Cardiac septum (tissue), 1 donor: ENCODE results near the gene PRKAA1. TPM values are rescaled to one million over a fixed set of nuclear protein-coding genes. Genes with fewer than 3 reads are reported as not detected.
A peak's percentile ranks its signal among the peaks of the same experiment; 100 is the strongest.
"Not testable (repeated sequence)": the region's sequence is repeated elsewhere in the genome, so short reads cannot be mapped to it uniquely, and the experiment has no call there.

ENCODE experiments used
- DNase-seq: peaks from one replicate; pipeline ENCODE4 v3.0.0-alpha.2; 2020; ENCODE audit warnings: low spot score
- intact Hi-C: fragments of 100-400 bp; cut with DNase I; formaldehyde crosslinking; loops from one replicate; pipeline ENCODE4 v1.14.0; 2022
- total RNA-seq: library from RNA; stranded (reverse); fragmentation: NEBNext Ultra II Directional; extraction: Animal tissue kit (Norgen Biotek cat#: 25700); gene quantifications from one replicate; pipeline ENCODE4 v1.2.1, GENCODE V29; 2021
- donor health status: DM: no; HTN: no; CAD: no.

The PRKAA1 gene
- total RNA-seq, 1 donor from 2014 or later = 50.5 TPM

DNA sequence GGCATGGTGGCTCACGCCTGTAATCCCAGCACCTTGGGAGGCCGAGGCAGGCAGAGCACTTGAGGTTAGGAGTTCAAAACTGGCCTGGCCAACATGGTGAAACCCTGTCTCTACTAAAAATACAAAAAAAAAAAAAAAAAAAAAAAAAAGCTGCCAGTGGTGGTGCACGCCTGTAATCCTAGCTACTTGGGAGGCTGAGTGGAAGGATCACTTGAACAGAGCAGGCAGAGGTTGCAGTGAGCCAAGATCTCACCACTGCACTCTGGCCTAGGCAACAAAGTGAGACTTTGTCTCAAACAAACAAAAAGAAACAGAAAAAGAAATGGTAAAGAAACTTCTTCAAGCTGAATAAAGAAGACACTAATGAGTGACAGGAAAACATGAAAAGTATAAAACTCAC lies 11.5 kb downstream of the PRKAA1 start:
- DNase-seq, intact Hi-C loops: not testable (repeated sequence)

DNA sequence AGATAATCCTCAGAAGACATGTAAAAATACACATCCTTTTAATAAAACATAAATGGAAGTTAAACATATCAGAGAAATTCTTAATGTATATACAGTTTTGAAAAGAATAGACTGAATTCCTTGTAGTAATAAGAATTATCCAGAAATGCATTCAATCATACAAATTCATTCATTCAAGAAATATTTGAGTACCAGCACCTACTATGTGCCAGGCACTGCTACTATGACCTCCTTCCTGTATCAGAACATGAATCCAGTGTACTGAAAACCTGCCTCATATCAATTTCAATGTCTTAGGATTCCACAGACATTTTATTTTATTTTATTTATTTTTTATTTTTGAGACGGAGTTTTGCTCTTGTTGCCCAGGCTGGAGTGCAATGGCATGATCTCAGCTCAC lies 13.3 kb downstream of the PRKAA1 start:
- intact Hi-C loops = no loop called here
- DNase-seq = no peak

DNA sequence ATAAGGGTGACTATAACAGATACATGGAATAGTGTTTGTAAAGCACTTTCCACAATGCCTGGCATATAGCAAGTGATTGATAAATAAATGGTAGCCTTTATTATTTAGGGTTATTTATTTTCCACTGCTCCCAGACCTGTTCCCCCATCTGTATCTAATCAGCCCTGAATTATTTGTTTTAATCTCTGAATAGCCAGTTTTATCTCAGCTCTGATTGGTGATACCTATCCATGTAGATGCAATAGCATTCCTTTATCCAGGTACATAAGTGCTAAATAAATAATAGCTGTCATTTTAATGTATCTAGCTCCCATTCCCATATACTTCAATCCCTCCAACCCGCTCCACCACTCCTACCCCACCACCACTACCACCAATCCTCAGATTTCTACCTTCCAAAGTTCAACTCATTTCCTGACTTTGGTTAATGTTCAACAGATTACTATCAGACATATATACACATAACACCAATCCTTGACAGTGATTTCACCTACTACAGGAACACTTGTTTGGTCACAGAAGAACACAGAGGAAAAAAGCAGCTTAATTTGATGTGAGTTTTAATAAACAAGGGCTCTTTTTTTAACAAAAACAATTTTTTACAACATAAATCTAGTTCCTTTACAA lies 14.0 kb downstream of the PRKAA1 start:
- no peak for DNase-seq
- intact Hi-C loops = no loop called here

DNA sequence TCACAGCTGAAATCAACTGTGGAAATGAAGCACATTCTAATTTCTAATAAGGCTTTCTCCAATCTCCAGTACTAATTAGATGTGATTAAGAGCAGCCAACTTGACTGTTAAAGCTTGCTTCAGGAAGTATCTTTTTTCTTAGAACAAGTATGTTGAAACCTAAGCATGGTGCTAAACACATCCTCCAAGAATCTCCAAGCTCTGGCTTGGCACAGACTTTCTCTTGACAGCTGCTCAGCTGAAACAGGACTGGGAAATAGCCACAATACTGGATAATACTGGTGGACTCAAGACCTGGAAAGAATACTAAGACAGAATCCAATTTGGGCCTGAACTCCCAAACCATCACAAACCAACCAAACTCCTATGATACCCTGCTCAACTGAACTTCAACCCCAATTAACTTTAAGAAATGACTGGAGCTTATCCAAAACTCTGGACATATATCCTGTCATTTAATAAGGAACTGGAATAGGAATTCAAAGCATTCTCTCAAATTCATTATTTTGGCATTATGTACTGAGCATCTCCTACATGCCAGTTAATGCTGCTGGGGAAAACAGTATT lies 16.2 kb downstream of the PRKAA1 start:
- intact Hi-C loops = no loop called here
- DNase-seq = no peak

DNA sequence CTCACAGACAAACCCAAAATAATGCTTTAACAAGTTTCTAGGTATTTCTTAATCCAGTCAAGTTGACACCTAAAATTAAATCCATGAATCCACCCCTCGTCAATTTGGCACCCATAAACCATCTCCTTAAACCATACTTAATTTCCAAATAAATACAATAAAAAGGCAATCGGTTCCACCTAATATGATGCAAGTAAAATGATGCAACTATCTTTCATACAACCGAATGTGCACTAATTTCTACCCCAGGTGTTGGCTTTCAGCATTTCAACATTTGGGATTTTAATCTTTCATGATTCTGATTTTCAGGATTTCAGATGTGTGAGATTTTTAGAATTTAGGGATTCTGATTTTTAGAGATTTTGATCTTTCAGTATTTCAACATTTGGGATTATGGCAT lies 17.3 kb downstream of the PRKAA1 start:
- intact Hi-C loops = no loop called here

DNA sequence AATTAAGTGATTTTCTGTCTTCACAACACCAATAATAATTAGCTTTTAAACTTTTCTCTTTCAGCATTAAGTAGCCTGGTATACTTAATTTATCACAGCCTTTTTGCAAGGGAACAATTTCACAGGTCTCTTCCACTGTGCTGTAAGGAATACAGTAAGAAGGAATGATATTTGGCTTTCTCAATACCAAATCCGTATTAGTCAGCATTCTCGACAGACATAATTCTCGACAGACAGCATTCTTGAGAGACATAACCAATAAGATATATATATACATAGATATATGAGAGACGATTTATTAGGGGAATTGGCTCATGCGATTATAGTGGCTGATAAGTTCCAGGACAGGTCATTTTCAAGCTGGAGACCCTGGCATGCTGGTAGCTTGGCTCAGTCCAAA lies 18.0 kb downstream of the PRKAA1 start:
- intact Hi-C loops = no loop called here
- no peak for DNase-seq

More for the DNA sequence above, 17.3 kb downstream of the PRKAA1 start:
- DNase-seq = no peak

DNA sequence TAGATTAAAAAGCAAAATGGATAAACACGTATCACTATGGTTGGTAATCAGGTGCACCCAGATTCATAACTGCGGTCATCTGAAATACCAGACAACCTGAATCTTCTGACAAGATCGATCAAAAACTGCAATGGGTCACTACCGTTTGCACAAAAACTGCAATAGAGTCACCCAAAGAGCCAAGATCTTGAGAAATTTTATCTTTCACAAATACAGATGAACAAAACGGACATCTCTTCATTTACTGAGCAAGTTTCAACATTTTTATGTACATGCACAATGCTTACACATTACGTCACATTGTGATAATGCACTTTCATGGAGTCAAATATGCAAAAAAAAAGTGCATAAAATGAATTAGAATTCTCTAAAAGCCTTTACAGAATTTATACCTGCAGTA lies 18.6 kb downstream of the PRKAA1 start:
- DNase-seq = no peak
- intact Hi-C loops = no loop called here

DNA sequence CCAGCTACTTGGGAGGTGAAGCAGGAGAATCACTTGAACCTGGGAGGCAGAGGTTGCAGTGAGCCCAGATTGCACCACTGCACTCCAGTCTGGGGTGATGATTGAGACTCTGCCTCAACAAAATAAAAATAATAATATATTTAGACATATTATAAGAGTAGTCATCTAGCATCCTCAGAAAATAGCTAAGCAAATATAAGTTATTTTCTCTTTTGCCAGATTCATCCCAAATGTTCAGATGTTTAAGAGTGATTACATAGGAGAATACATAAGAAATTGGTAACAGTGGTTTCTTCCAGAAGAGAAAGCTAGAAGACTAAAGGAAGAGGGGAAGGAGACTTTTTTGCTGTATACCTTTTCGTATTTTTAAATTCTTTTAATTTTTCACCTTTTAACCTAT lies 20.0 kb downstream of the PRKAA1 start:
- intact Hi-C loops = no loop called here
- no peak for DNase-seq

DNA sequence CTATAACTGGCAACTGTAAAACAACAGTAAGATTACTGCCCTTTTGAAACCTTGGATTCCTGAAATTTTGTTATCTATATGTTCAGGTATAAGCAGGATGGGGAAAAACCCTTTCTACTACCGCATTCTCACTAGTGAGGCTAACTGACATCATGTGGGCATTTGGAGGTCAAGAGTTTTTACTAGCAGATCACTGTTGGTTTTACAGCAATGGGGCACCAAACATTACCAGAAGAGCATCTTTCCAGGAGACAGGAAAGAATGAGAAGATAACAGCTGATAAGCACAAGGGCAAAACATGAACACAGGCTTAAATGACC lies 21.6 kb downstream of the PRKAA1 start:
- no peak for DNase-seq
- intact Hi-C loops = no loop called here

DNA sequence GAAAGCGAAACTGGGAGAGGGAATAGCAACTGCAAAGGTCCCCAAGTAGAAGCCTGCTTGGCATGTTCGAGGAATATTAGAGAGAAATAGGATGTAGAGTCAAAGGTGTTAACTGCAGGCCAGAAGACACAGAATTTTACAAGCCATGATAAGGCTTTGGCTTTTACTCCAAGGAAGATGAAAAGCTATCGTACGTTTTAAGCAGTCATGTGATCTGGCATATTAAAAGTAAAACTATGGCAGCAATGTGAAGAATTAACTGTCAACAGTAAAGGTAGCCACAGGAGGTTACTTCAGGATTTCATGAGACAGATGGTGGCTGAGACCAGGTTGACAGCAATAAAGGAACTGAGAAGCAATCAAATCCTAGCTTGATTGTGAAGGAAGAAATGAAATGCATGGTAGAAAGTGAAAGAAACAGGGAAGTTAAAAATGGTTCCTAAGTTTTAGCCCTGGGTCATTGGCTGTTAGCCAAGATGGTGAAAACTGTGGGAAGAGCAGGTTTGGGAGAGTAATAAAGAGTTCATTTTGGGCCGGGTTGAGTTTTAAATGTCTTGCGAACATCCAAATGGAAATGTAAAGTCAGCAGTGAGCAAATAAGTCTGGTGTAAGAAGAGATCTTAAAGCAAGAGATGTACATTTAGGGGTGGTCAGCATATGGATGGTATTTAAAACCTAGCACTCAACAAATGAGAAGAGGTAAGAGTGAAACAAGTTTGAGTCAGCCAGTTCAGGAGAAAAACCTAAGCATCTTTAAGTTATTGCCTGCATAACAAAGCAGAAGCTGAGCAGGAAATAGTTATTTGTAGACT lies 22.1 kb downstream of the PRKAA1 start:
- DNase-seq = no peak
- intact Hi-C loops = no loop called here

DNA sequence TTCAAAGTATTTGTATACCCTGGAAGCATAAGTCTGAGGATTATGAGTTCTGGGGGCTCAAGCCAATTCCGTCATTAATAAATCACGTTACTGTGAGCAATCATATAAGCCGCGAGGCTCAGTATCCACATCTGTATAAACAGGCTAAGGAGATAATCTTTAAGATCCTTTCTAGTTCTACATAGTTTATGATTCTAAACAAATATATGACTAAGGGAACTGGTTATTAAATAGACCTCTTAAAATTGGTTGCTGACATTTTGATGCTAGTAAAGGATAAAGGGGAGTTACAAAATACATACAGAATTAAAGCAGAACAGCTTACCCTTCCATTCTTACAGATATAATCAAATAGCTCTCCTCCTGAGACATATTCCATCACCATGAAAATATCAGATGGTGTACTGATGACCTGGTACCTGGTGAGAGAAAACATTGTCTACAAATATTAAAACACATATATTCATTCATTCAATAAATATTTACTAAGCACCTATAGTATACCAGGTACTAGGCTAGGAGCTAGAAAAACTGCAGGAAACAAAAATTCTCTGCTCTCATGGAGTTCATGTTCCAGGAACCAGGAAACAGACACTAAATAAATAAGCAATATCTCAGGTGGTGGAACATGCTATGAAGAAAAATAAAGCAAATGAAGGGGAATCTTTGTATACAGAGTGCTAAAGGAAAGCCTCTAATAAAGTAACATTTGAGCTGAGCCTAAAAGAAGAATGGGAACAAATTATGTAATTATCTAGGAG lies 22.9 kb downstream of the PRKAA1 start:
- intact Hi-C loops = no loop called here
- DNase-seq = no peak

DNA sequence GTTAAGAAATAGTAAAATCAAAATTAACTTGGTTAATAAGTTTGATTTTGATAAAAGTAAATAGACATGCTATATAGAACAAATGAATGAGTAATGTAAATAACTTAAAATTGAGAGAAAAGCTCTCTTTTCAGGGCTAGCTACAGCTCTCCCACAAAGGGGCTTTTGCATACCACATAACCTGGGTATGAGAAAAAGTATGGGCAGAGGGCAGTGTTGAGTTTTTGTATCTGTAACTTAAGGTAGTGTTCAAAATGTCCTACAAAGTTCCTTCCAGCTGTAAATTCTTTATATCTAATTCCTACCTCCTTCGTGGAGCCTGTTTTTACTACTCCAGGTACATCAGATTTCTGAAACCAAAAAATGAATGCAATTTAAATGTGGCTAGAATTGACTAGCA lies 23.6 kb downstream of the PRKAA1 start:
- no peak for DNase-seq
- intact Hi-C loops = no loop called here

DNA sequence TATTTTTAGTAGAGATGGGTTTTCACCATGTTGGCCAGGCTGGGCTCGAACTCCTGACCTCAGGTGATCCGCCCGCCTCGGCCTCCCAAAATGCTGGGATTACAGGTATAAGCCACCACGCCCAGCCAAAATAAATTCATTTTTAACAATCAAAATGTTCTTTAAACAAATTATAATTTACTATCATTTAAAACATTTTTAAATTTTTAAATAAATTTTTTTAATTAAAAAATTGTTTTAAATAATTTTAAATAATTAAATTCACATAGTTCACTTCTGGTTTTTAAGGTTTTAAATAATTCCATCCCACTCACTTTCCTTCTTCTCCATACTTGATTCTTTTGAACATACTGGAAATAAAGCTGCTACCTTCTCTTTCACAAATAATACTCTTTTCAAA lies 27.4 kb downstream of the PRKAA1 start:
- intact Hi-C loops = no loop called here
- DNase-seq = no peak

DNA sequence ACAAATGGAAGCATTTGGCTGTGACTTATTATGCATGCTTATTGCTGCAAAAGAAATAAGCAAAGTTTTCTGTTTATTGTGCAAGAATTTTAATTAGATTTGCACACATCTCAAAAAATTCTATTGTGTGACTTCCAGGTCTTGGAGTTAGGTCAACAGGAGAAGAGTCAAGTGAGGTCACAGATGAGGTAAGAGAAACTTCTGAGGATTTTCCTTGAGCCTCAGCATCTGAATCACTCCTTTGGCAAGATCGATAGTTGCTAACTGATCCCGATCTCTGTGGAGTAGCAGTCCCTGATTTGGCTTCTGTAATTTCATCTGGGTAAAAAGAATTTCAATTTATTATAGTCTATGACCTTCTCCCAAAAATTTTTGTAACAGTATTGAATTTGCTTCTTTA lies 35.5 kb downstream of the PRKAA1 start:
- DNase-seq = no peak
- intact Hi-C loops = no loop called here

DNA sequence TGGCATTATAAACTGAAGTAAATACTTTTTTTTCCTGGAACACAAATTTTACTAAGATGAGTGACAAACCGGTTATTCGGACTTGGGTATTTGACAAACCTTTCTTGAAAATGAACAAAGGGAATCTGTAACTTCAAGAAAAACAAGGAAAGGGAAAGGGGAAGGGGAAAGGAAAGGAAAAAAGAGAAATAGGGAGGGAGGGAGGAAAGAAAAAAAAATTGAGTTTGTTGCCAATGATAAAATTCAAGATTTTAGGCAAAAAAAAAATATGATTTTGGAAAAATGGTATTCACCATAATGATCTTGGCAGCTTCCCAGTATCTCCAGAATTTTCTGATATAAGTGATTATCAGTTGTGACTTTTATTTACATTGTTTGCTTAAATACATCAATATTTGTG lies 40.8 kb downstream of the PRKAA1 start:
- intact Hi-C loops = loop anchor here (5.0 kb wide), 1 partner anchor 125 kb away; no protein-coding TSS in a partner anchor
- DNase-seq = no peak

DNA sequence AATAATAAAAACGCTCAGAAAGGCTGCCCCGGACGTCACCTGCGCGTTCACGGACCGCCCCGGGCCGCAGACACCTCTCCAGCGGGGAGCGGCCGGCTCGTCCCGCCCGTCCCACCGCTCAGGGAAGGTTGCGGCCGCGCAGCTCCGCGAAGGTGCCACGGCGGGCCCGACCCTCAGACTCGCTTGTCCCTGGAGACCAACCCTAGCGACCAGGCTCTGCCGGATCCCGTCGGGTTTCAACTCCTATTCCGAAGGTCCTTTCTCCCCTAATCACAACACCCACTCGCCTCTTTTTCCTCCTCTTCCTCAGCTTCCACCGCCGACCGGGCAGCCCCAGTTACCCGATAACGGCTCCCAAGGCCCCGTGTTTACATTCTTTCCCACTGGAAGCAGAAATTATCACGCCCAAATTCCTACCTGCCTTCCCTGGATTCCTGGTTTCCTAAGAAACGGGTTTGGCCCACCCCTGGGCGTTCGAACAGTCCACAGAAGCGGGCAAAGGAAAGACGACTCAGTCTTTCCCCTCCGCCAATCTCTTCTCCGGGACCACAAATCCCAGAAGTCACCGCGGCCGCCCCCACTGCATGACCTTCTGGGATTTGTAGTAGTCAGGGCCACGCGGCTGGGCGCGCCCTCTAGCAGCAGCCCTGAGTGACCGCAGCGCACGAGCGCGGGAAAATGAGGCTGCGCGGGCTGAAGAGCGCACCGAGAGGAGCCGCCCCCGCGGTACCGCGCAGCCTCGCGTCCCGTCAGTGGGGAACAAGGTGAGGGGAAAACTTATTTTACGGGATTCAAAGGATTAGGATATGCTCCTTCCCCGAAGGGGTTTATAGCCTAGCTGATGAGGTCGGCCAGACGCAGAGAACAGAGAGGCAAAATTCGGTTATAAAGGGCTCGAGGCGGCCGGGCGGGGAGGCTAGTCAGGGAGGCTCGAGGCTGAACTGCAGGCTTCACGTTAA lies 42.5 kb downstream of the PRKAA1 start, which contains the start of gene TTC33:
Gene TTC33 (minus strand): TSS at position 555 of the 959 bp plus-strand sequence. CDS start 8,943 bp downstream, outside the sequence.
- DNase-seq = peak; percentile 99
- intact Hi-C loops = loop anchor here (1.0 to 5.0 kb wide), 2 partner anchors 80 to 127 kb away; partner anchors contain the start of gene RPL37

DNA sequence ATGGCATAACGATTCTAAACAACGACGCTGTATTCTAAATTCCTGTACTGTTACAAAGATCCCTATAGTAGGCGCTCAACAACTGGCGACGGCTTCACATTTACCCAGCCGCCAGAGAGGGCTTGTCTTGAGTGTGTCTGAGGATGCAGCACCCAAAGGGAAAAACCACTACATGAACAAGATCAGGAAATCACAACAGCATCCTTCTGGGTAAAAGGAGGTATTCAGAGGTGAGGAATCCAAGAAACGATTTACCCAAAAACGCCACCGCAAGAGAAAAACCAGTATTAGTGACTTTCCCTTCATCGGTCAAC lies 43.1 kb downstream of the PRKAA1 start:
- no peak for DNase-seq
- intact Hi-C loops = loop anchor here (1.0 to 5.0 kb wide), 2 partner anchors 80 to 127 kb away; partner anchors contain the start of gene RPL37

DNA sequence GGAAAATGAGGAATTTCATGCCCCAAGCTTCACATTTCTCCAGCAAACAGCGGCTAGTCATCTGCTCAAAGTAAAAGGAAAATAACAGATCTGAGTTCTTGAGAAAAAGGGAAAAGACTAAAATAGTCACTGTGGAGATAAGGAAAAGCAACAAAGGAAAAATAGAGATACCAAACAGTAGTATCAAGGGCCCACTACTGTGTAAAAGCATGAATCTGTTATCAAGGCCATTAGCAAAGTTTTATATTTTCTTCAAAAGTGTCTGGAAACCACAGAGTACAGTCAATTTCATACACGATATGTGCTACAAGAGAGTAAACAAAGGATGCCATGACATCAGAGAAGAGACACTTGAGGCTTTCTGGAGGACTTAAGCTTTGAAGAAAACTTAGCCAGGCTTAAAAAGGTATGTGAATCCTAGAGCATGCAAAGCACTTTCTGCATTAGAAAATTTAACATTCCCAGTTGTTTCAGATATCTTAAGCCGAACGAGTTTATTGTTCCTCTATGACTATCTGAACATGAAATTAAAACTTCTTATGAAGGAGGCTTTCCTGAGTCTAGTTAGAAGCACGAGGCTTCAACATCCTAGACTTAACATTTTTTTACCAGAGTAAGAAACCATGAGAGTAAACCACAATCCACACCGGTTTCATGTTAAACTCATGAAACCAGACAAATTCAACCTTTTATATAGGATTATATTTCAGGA lies 43.6 kb downstream of the PRKAA1 start:
- intact Hi-C loops = loop anchor here (1.0 to 5.0 kb wide), 2 partner anchors 81 to 128 kb away; partner anchors contain the start of gene RPL37
- DNase-seq = no peak
